Measurements from ENCODE around the gene SCRN2. TPM values are rescaled to one million over a fixed set of nuclear protein-coding genes. Genes with fewer than 3 reads are reported as not detected.

SCRN2 gene
- total and polyA plus RNA-seq, 2 of the 13 experiments (the other 11 are each of a cell fraction or from before 2014, with no cell fraction given): 21.7 to 29.5 TPM

DNA sequence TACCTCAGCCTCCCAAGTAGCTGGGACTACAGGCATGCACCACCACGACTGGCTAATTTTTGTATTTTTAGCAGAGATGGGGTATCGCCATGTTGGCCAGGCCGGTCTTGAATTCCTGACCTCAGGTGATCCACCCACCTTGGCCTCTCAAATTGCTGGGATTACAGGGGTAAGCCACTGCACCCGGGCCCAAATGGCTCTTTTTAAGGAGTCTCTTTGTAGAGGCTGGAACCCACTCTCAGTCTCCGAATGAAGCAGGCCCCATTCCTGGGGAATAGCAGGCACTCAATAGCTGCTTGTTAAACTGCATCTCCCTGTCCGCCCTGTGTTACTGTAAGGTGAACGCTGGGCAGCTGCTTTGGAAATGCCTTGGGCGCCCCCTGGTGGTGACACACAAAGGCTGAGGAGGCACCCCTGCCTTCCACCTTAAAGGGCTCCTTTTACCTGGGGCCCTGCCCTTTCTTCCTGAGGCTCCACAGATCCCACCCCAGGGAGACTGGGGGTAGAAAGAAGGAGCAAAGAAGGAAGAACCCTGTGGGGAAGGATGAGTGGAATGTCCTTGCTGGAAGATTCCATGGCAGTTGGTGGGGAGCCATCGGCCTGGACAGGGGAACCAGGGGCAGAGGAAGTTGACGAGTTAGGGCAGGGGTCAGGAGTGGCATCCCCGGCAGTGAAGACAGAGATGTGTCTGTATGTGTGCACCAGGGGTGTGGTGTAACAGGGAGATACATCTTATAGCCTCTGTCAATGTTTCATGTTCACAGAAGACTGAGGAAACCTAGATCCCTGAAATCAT is 48.9 kb upstream of the SCRN2 start (continued):
- TF ChIP-seq, protein P1, sequence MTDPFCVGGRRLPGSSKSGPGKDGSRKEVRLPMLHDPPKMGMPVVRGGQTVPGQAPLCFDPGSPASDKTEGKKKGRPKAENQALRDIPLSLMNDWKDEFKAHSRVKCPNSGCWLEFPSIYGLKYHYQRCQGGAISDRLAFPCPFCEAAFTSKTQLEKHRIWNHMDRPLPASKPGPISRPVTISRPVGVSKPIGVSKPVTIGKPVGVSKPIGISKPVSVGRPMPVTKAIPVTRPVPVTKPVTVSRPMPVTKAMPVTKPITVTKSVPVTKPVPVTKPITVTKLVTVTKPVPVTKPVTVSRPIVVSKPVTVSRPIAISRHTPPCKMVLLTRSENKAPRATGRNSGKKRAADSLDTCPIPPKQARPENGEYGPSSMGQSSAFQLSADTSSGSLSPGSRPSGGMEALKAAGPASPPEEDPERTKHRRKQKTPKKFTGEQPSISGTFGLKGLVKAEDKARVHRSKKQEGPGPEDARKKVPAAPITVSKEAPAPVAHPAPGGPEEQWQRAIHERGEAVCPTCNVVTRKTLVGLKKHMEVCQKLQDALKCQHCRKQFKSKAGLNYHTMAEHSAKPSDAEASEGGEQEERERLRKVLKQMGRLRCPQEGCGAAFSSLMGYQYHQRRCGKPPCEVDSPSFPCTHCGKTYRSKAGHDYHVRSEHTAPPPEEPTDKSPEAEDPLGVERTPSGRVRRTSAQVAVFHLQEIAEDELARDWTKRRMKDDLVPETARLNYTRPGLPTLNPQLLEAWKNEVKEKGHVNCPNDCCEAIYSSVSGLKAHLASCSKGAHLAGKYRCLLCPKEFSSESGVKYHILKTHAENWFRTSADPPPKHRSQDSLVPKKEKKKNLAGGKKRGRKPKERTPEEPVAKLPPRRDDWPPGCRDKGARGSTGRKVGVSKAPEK (CRISPR knock-in tag; IDR thresholded peaks at IDR 0.05; ENCODE audit: borderline replicate concordance): 0 out of 2 replicates have a peak, but pooled peaks have one; percentile 26
- TF ChIP-seq KDM3A (CRISPR knock-in tag; IDR thresholded peaks at IDR 0.05; ENCODE audit: low read depth) (0 out of 2 replicates have a peak, but pooled peaks have one; percentile 23), ZC3H4 (CRISPR knock-in tag; IDR thresholded peaks at IDR 0.05; ENCODE audit: borderline replicate concordance) (no peak), SNRNP70 (IDR thresholded peaks at IDR 0.05; ENCODE audit: low read depth, low read length) (no peak), ZNF225 (CRISPR knock-in tag; IDR thresholded peaks at IDR 0.05) (no peak), GPN1 (CRISPR knock-in tag; IDR thresholded peaks at IDR 0.05; ENCODE audit: borderline replicate concordance) (no peak), JUN (CRISPR knock-in tag; IDR thresholded peaks at IDR 0.05) (no peak), ZNF121 (CRISPR knock-in tag; IDR thresholded peaks at IDR 0.05) (no peak), MTF1 (CRISPR knock-in tag; IDR thresholded peaks at IDR 0.05) (no peak), MIER3 (CRISPR knock-in tag; IDR thresholded peaks at IDR 0.05; ENCODE audit: borderline replicate concordance) (0 out of 2 replicates have a peak, but pooled peaks have one; percentile 37), TBL1XR1 (IDR thresholded peaks at IDR 0.05; ENCODE audit: borderline replicate concordance, low read length, partially characterized antibody) (no peak)
- TF ChIP-seq, protein P2, sequence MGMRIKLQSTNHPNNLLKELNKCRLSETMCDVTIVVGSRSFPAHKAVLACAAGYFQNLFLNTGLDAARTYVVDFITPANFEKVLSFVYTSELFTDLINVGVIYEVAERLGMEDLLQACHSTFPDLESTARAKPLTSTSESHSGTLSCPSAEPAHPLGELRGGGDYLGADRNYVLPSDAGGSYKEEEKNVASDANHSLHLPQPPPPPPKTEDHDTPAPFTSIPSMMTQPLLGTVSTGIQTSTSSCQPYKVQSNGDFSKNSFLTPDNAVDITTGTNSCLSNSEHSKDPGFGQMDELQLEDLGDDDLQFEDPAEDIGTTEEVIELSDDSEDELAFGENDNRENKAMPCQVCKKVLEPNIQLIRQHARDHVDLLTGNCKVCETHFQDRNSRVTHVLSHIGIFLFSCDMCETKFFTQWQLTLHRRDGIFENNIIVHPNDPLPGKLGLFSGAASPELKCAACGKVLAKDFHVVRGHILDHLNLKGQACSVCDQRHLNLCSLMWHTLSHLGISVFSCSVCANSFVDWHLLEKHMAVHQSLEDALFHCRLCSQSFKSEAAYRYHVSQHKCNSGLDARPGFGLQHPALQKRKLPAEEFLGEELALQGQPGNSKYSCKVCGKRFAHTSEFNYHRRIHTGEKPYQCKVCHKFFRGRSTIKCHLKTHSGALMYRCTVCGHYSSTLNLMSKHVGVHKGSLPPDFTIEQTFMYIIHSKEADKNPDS (CRISPR knock-in tag; IDR thresholded peaks at IDR 0.05): no peak
- TF ChIP-seq, protein P3, sequence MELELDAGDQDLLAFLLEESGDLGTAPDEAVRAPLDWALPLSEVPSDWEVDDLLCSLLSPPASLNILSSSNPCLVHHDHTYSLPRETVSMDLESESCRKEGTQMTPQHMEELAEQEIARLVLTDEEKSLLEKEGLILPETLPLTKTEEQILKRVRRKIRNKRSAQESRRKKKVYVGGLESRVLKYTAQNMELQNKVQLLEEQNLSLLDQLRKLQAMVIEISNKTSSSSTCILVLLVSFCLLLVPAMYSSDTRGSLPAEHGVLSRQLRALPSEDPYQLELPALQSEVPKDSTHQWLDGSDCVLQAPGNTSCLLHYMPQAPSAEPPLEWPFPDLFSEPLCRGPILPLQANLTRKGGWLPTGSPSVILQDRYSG (CRISPR knock-in tag; IDR thresholded peaks at IDR 0.05): no peak
- TF ChIP-seq, protein P4, sequence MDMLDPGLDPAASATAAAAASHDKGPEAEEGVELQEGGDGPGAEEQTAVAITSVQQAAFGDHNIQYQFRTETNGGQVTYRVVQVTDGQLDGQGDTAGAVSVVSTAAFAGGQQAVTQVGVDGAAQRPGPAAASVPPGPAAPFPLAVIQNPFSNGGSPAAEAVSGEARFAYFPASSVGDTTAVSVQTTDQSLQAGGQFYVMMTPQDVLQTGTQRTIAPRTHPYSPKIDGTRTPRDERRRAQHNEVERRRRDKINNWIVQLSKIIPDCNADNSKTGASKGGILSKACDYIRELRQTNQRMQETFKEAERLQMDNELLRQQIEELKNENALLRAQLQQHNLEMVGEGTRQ (IDR thresholded peaks at IDR 0.05; ENCODE audit: low read depth, low read length): no peak
- TF ChIP-seq, protein P4 (CRISPR knock-in tag; IDR thresholded peaks at IDR 0.05; ENCODE audit: borderline replicate concordance): no peak

Measured in HepG2 (cell line).